OCI-LY1 (cell line): ENCODE results near the gene MTHFS.

Source experiments
- CTCF ChIP-seq: fragments of 200-600 bp; sonication (generic), shearing (Covaris generic); IDR thresholded peaks from 2 replicates; pipeline ENCODE4 v1.5.1; 2017; ENCODE audit warnings: mild to moderate bottlenecking, antibody characterized with exemption, low read length, moderate library complexity, mixed read lengths
- EZH2 ChIP-seq: fragments of 200-600 bp; sonication (generic), shearing (Covaris generic); IDR thresholded peaks from 2 replicates; pipeline ENCODE4 v1.8.0; 2017; ENCODE audit warnings: borderline replicate concordance, mixed run types, mild to moderate bottlenecking, antibody characterized with exemption, low read length, moderate library complexity, mixed read lengths

DNA sequence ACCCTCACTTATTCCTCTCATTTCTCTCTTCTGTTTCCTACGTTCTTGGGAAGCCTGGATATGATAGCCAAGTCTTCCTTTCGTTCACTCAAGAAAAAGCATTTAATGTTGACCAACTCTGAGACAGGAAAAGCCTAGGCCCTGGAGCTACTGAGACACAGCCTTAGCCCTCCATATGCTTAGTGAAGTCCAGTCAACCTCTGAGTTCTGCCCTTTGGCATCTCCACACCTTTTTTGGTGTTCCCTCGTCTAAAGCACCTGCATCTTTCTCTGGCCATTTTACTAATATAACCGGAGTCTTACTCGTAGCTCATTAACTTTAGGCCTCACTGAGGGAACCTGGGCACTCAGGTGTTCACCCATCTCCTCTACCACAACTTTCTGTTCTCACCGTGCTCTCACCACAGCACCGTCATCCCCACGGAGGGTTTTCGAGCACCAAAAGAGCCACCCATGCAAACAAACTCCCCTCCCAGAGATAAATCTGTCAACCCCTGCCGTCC is 632 bp downstream of the MTHFS start:
- no peak for TF ChIP-seq CTCF
- no peak for TF ChIP-seq EZH2
